ENCODE data around the gene SNX30. TPM values are rescaled to one million over a fixed set of nuclear protein-coding genes. Genes with fewer than 3 reads are reported as not detected.

SNX30 gene
- total and polyA plus RNA-seq, 4 donors: 1.8 to 13.5 (median 6.5) TPM

- H3K27me3 ChIP-seq (ENCODE audit: control insufficient read depth in 4 of 4, insufficient read depth in 4 of 4, low read length in 3 of 4): no peaks in the 10 kb centered on the region
- H3K36me3 ChIP-seq (ENCODE audit: control insufficient read depth in 4 of 4, insufficient read depth in 3 of 4, low read depth in 1 of 4, low read length in 3 of 4): peaks cover 0 to 4% (median 0%) of the 10 kb centered on the region in 4 donors
- peaks cover 0 to 3% (median 1%) of the 10 kb centered on the region in 4 donors for H3K4me1 ChIP-seq (ENCODE audit: control insufficient read depth in 4 of 4, insufficient read depth in 4 of 4, low read length in 3 of 4)
- 90% methylated on average over 14 of the region's 14 CpGs for WGBS
- no peak for DNase-seq (ENCODE audit: low spot score)
- H3K27ac ChIP-seq (ENCODE audit: low read depth in 1 of 2, low read length in 2 of 2): no peak overlapping the region
- no peak overlapping the region for H3K9ac ChIP-seq (ENCODE audit: low read depth in 1 of 2, low read length in 2 of 2)
- H3K4me3 ChIP-seq (ENCODE audit: low read depth in 1 of 3, low read length in 3 of 3): no peak overlapping the region
- TF ChIP-seq EGR1 (IDR thresholded peaks at IDR 0.05; ENCODE audit: low read depth in 2 of 2): no peak
- TF ChIP-seq FOXA2 (IDR thresholded peaks at IDR 0.05): no peak
- no peak for TF ChIP-seq SP1 (IDR thresholded peaks at IDR 0.05)
- TF ChIP-seq NR2F2 (IDR thresholded peaks at IDR 0.05): no peak
- TF ChIP-seq FOXA1 (IDR thresholded peaks at IDR 0.05): no peak
- TF ChIP-seq RXRA (IDR thresholded peaks at IDR 0.05): no peak
- TF ChIP-seq HNF4A (conservative IDR thresholded peaks at IDR 0.05): no peak
- no peak for TF ChIP-seq REST (IDR thresholded peaks at IDR 0.05)
- no peak for TF ChIP-seq JUND (IDR thresholded peaks at IDR 0.05)
- TF ChIP-seq RAD21 (IDR thresholded peaks at IDR 0.05): no peak
- no peak for TF ChIP-seq ZBTB33 (IDR thresholded peaks at IDR 0.05)
- no peak for TF ChIP-seq ATF3 (IDR thresholded peaks at IDR 0.05)
- TF ChIP-seq CTCF (IDR thresholded peaks at IDR 0.05; ENCODE audit: low read depth, low read length, missing input control): no peak
- TF ChIP-seq YY1 (IDR thresholded peaks at IDR 0.05): no peak
- TF ChIP-seq GABPA (IDR thresholded peaks at IDR 0.05 in 1 of 2, conservative IDR thresholded peaks at IDR 0.05 in 1 of 2): no peak
- H3K9me3 ChIP-seq (ENCODE audit: control insufficient read depth in 4 of 4, low read length in 3 of 4): no peaks in the 10 kb centered on the region
Measured at GRCh38 chr9:112856843-112857242, 106.3 kb downstream of the SNX30 start.

GRCh38 chr9:112858005-112858404 lies 107.4 kb downstream of the SNX30 start:
- Histone ChIP-seq H3K36me3 (ENCODE audit: control insufficient read depth in 4 of 4, insufficient read depth in 3 of 4, low read depth in 1 of 4, low read length in 3 of 4) (peaks cover 0 to 4% (median 0%) of the 10 kb centered on the region in 4 donors), H3K9me3 (ENCODE audit: control insufficient read depth in 4 of 4, low read length in 3 of 4) (no peaks in the 10 kb centered on the region)
- TF ChIP-seq NR2F2 (IDR thresholded peaks at IDR 0.05) (no peak), HNF4A (conservative IDR thresholded peaks at IDR 0.05) (no peak), SP1 (IDR thresholded peaks at IDR 0.05) (no peak), YY1 (IDR thresholded peaks at IDR 0.05) (no peak), EGR1 (IDR thresholded peaks at IDR 0.05; ENCODE audit: low read depth in 2 of 2) (no peak), REST (IDR thresholded peaks at IDR 0.05) (no peak), HNF4G (IDR thresholded peaks at IDR 0.05) (no peak), RAD21 (IDR thresholded peaks at IDR 0.05) (no peak), FOXA1 (IDR thresholded peaks at IDR 0.05) (no peak), JUND (IDR thresholded peaks at IDR 0.05) (no peak), RXRA (IDR thresholded peaks at IDR 0.05) (no peak), MAX (IDR thresholded peaks at IDR 0.05) (no peak), ATF3 (IDR thresholded peaks at IDR 0.05) (no peak), FOXA2 (IDR thresholded peaks at IDR 0.05) (no peak), GABPA (IDR thresholded peaks at IDR 0.05 in 1 of 2, conservative IDR thresholded peaks at IDR 0.05 in 1 of 2) (no peak)

More at GRCh38 chr9:112858005-112858404, 107.4 kb downstream of the SNX30 start:
- Histone ChIP-seq H3K4me3 (ENCODE audit: low read depth in 1 of 3, low read length in 3 of 3) (no peak overlapping the region), H3K27ac (ENCODE audit: low read depth in 1 of 2, low read length in 2 of 2) (no peak overlapping the region), H3K4me1 (ENCODE audit: control insufficient read depth in 4 of 4, insufficient read depth in 4 of 4, low read length in 3 of 4) (peaks cover 0 to 3% (median 1%) of the 10 kb centered on the region in 4 donors), H3K9ac (ENCODE audit: low read depth in 1 of 2, low read length in 2 of 2) (no peak overlapping the region), H3K27me3 (ENCODE audit: control insufficient read depth in 4 of 4, insufficient read depth in 4 of 4, low read length in 3 of 4) (no peaks in the 10 kb centered on the region)
- DNase-seq (ENCODE audit: low spot score): no peak
- WGBS: 92% methylated on average over 6 of the region's 6 CpGs

All from liver (tissue), 9 donors.